22Rv1 (cell line): ENCODE measurements around the gene GPR21.

Experiments used
- H3K27ac ChIP-seq: fragments of 450-650 bp; 2 replicates; pipeline ENCODE4 v1.5.1; 2017
- CTCF ChIP-seq: fragments of 450-650 bp; IDR thresholded peaks from 2 replicates; pipeline ENCODE4 v1.5.1; 2017; ENCODE audit warnings: mild to moderate bottlenecking
- ZFX ChIP-seq: fragments of 450-650 bp; IDR thresholded peaks from 2 replicates; pipeline ENCODE4 v1.6.1; 2017; ENCODE audit warnings: antibody characterized with exemption, borderline replicate concordance

GPR21 gene

DNA sequence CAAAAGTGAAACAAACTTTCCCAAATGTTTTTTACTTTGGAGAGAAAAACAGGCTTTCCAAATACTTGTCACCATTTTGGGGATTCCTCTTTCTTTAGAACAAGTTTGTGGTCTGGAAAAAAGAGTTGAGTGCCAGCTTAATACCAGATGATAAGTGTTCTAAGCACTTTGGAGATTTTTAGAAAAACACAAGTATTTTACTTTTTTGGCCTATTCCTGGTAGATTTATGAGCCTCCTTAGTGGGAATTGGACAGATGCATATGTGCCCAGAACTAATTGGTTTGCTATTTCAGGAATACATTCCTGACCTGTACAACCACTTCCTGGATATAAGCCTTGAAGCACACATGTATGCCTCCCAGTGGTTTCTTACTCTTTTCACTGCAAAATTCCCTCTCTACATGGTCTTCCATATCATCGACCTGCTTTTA is 40.5 kb downstream of the GPR21 start:
- no peak overlapping the region for H3K27ac ChIP-seq
- TF ChIP-seq ZFX: no peak
- no peak for TF ChIP-seq CTCF

GRCh38 chr9:123074628-123075027 is 41.2 kb downstream of the GPR21 start:
- TF ChIP-seq ZFX (no peak), CTCF (no peak)
- H3K27ac ChIP-seq: no peak overlapping the region

- TF ChIP-seq ZFX: no peak
- no peak for TF ChIP-seq CTCF
- H3K27ac ChIP-seq: no peak overlapping the region
Observed at GRCh38 chr9:123080444-123080843, 47.0 kb downstream of the GPR21 start.

- TF ChIP-seq ZFX (no peak), CTCF (peak; percentile 69)
- H3K27ac ChIP-seq: no peak overlapping the region
Observed at GRCh38 chr9:123081824-123082223, 48.4 kb downstream of the GPR21 start.

DNA sequence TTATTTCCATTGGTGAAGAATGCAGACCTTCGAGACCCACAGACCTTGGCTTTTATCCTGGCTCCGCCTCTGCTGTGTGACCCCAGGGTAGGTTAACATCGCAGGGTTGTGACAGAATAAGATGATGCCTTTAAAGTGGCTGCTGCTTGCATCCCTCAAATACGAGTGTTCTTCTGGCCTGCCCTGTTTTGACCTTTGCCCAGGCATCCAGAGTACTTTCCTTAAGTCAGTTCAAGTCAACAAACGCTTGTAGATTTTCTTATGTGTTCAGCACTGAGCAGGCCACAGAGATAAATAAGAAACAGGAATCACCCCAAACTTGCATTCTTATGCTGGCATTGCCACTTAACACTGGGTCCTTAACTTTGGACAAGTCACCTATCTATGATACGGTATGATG is 50.2 kb downstream of the GPR21 start:
- TF ChIP-seq ZFX (no peak), CTCF (no peak)
- no peak overlapping the region for H3K27ac ChIP-seq

DNA sequence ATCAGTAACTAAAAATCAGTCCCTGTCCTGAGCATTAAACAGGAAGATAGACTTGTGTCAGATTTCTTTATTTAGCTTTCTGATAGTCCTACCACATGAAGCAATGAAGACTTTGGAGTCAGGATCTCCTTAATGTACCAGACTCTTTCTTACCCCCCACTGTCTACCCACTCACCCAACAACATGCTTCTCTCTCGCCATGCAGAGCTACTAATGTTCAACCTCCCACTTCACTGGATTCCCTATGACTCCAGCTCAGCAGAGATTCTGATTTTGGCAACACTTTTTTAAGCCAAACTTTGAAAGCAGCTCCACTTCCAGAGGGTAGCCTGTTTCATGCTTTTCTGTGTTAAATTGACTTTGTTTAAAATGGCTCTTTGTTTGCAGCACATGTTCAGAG is 50.8 kb downstream of the GPR21 start:
- no peak for TF ChIP-seq ZFX
- no peak for TF ChIP-seq CTCF
- H3K27ac ChIP-seq: no peak overlapping the region
